Activated CD4-positive, alpha-beta T cell treated with anti-CD3 and anti-CD28 coated beads for 36 hours (primary cell): Measurements from ENCODE around the gene ITGB6. TPM values are rescaled to one million over a fixed set of nuclear protein-coding genes. Genes with fewer than 3 reads are reported as not detected.

ENCODE experiments used
- ATAC-seq: fragments of 200-7000 bp; cut with Tn5 transposase; one replicate; pipeline ENCODE4 v1.10.0; 2021; ENCODE audit warnings: mild to moderate bottlenecking, moderate library complexity
- CTCF ChIA-PET: fragments of 350-600 bp; sonication (Branson Sonifier 250); formaldehyde crosslinking; loops from one replicate; lab custom pipeline; 2021; ENCODE audit warnings: antibody characterized with exemption; lab: Charles Lee
- POLR2A ChIA-PET: fragments of 350-600 bp; sonication (Branson Sonifier 250); formaldehyde crosslinking; loops from one replicate; lab custom pipeline; 2021; ENCODE audit warnings: antibody characterized with exemption, inconsistent platforms; lab: Charles Lee
- DNase-seq: peaks from one replicate; pipeline ENCODE4 v3.0.0-alpha.2; 2020
- H3K27ac Mint-ChIP-seq: one replicate; pipeline ENCODE4 v1.8.0; 2021; ENCODE audit warnings: mixed read lengths
- H3K27me3 Mint-ChIP-seq: one replicate; pipeline ENCODE4 v1.8.0; 2021; ENCODE audit warnings: mixed read lengths
- H3K36me3 Mint-ChIP-seq: one replicate; pipeline ENCODE4 v1.8.0; 2021; ENCODE audit warnings: low read depth, mixed read lengths
- H3K4me1 Mint-ChIP-seq: one replicate; pipeline ENCODE4 v1.8.0; 2021; ENCODE audit warnings: mixed read lengths
- H3K4me3 Mint-ChIP-seq: one replicate; pipeline ENCODE4 v1.8.0; 2021; ENCODE audit warnings: mild to moderate bottlenecking, moderate library complexity, mixed read lengths
- H3K9me3 Mint-ChIP-seq: one replicate; pipeline ENCODE4 v1.8.0; 2021; ENCODE audit warnings: low read depth, mixed read lengths
- intact Hi-C, 2 experiments: fragments of 100-400 bp; cut with DNase I in 1 of 2; cut with micrococcal nuclease in 1 of 2; formaldehyde crosslinking; loops; one replicate each; pipeline versions ENCODE4 v1.14.2 to v1.15.1; 2022 to 2024; cut with DNase I, micrococcal nuclease
- total RNA-seq, 2 experiments: library from RNA; stranded (reverse); gene quantifications; one replicate each; pipeline ENCODE4 v1.2.3, GENCODE V29; 2021

The ITGB6 gene
- total RNA-seq, 2 experiments from 2014 or later: not detected

DNA sequence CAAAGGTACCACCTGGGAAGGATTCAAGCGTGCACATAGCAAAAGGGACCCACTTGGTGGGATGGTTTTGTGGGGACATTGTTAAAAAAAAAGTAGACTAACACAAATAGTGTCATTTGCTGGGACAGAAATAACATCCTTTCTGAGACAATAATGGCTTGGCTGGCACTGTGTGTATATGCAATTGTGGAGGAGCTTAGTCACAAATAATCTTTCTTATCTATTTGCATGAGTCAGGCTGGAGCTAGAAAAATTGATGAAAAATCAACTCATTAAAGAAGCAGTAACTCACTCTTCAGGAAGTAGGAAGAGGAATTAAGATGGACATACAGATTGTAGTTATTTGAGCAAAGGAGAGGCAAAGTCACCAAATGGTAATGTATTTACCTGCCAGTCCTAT, 29.5 kb upstream of the ITGB6 start:
- Mint-ChIP-seq H3K36me3 (no peaks in the 10 kb centered on the region), H3K4me1 (peaks cover 13% of the 10 kb centered on the region), H3K9me3 (no peaks in the 10 kb centered on the region), H3K27ac (no peak overlapping the region), H3K27me3 (peaks cover 15% of the 10 kb centered on the region), H3K4me3 (no peak overlapping the region)
- DNase-seq (no peak), ATAC-seq (no peak)
- intact Hi-C loops: no loop called here
- ChIA-PET POLR2A (interaction anchor here (0.7 kb wide), 1 partner anchor 99 kb away, joined by 3 read pairs; no protein-coding TSS in a partner anchor), CTCF (interaction anchor here (0.6 to 1.3 kb wide), 2 partner anchors 23 to 629 kb away, joined by 3 to 5 read pairs; no protein-coding TSS in a partner anchor)

DNA sequence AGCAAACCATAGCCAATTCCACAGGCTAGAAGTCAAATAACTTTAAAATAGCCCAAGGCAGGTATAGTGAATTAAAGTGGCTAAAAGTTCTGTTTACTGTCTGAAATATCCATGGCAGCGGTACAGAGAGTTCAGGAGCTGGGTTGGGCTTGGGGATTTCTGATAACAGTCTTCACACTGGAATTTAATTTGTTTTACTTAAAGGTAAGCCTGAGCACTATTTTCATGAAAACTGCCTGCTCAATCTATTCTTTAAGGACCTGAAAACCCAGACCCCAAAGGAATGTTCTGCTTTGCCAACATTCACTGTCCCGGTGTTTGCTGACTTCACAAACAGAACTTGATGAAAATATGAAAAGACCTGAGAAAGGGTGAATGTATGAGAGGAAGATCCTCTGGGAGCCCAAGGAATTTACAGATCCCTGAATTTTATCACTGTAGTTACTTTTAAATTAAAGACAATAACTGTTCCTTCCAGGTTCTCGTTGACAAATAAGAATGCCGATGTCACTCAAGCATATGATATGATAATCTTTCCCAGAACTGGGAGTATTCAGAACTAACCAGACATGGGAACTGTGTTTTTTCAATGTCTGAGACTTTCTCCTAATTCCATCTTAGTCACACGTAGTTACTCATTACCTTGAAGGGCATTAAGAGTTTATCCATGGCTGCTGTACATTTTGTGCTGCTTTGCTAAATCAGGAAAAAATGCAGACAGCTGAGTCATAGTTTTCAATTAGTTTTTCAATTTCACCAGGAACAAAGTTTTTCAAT, 28.3 kb upstream of the ITGB6 start:
- ATAC-seq: no peak
- intact Hi-C loops: no loop called here
- no peaks in the 10 kb centered on the region for H3K9me3 Mint-ChIP-seq
- CTCF ChIA-PET: no interaction called here
- peaks cover 25% of the 10 kb centered on the region for H3K4me1 Mint-ChIP-seq
- POLR2A ChIA-PET: no interaction called here
- DNase-seq: no peak
- no peaks in the 10 kb centered on the region for H3K36me3 Mint-ChIP-seq
- H3K27me3 Mint-ChIP-seq: peaks cover 14% of the 10 kb centered on the region
- no peak overlapping the region for H3K27ac Mint-ChIP-seq
- H3K4me3 Mint-ChIP-seq: no peak overlapping the region

DNA sequence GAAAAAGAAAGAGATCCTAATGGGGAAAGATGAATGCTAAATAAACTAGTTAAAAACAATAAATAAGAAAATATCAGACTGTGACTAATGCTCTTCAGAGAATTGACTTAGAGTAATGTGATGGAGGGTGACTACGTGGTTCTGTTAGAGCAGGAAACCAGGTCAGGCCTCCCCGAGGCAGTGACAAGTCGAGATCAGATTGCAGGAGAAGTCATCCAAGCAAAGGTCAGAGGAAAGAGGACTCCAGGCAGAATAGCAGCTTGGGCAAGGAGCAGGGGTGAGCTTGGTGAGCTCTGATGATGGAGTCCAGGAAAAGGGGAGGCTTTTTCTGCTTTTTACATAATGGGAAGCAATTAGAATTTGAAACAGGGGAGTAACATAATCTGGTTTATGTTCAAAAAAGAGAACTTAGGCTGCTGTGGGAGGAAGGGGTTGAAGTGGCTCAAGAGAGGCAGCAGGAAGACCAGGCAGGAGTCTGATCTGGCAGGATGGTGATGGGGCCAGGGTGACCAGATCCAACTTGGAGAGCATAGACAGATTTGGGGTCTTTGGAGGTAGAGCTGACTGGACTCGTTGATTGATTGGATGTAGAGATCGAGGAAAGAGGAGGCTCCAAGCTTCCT, 27.3 kb upstream of the ITGB6 start:
- CTCF ChIA-PET: interaction anchor here (0.5 to 1.6 kb wide), 3 partner anchors 11 to 117 kb away, joined by 3 to 4 read pairs (median 3); no protein-coding TSS in a partner anchor
- no peak overlapping the region for H3K27ac Mint-ChIP-seq
- peaks cover 14% of the 10 kb centered on the region for H3K27me3 Mint-ChIP-seq
- H3K9me3 Mint-ChIP-seq: no peaks in the 10 kb centered on the region
- POLR2A ChIA-PET: interaction anchor here (0.6 kb wide), 1 partner anchor 1982 kb away, joined by 3 read pairs; no protein-coding TSS in a partner anchor
- H3K36me3 Mint-ChIP-seq: no peaks in the 10 kb centered on the region
- ATAC-seq (no peak), DNase-seq (peak; percentile 18)
- intact Hi-C loops: no loop called here
- H3K4me1 Mint-ChIP-seq: peaks cover 33% of the 10 kb centered on the region
- H3K4me3 Mint-ChIP-seq: no peak overlapping the region

DNA sequence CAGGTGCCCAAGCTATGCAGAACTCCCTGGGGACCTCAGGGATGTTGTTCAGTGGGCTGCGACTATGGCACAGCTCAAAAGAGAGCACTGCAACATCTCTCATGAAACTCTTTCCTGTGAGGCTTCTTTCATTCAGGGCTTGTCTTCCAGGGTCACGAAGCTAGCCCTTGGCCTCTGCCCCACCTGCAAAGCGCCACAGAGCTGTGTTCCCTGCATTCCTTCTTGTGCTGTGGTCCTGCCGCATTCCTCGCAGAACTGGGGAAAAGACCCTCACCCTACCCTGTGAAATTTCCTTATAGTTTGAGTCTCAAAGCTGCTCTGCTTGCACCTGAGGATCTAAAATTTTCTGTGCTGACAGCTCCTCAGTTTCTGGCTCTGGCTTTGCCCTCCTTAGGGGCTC, 26.3 kb upstream of the ITGB6 start:
- no peak for ATAC-seq
- peaks cover 34% of the 10 kb centered on the region for H3K4me1 Mint-ChIP-seq
- H3K36me3 Mint-ChIP-seq: no peaks in the 10 kb centered on the region
- H3K4me3 Mint-ChIP-seq: no peak overlapping the region
- peaks cover 14% of the 10 kb centered on the region for H3K27me3 Mint-ChIP-seq
- intact Hi-C loops: no loop called here
- DNase-seq: no peak
- ChIA-PET CTCF (interaction anchor here (0.5 to 1.6 kb wide), 3 partner anchors 21 to 1754 kb away, joined by 3 read pairs; no protein-coding TSS in a partner anchor), POLR2A (no interaction called here)
- no peak overlapping the region for H3K27ac Mint-ChIP-seq
- H3K9me3 Mint-ChIP-seq: no peaks in the 10 kb centered on the region

DNA sequence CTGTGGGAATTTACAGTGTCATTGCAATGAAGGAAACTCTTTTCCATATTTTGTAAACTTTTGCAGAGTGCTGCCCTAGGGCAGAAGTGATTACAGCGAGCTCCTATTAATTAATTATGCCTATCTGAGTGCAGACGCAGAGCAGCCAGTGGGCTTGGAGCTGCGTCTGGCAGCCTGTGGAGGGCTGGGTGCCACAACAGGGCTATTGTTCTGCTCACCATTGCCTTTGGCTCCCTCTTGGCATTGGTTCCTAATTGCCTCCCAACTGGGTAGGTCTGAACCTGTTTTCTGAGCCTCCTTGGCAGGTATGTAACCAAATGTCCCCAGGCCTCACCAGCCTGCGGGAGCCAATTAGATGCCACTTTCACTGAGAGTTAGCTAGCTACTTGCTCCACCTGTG, 25.6 kb upstream of the ITGB6 start:
- peaks cover 14% of the 10 kb centered on the region for H3K27me3 Mint-ChIP-seq
- peaks cover 41% of the 10 kb centered on the region for H3K4me1 Mint-ChIP-seq
- POLR2A ChIA-PET: no interaction called here
- no peaks in the 10 kb centered on the region for H3K36me3 Mint-ChIP-seq
- intact Hi-C loops: loop anchor here (2.0 kb wide), 3 partner anchors 41 to 259 kb away; no protein-coding TSS in a partner anchor
- CTCF ChIA-PET: interaction anchor here (0.6 to 1.6 kb wide), 4 partner anchors 16 to 1755 kb away, joined by 3 read pairs; no protein-coding TSS in a partner anchor
- no peaks in the 10 kb centered on the region for H3K9me3 Mint-ChIP-seq
- H3K4me3 Mint-ChIP-seq: no peak overlapping the region
- ATAC-seq (no peak), DNase-seq (no peak)
- no peak overlapping the region for H3K27ac Mint-ChIP-seq

DNA sequence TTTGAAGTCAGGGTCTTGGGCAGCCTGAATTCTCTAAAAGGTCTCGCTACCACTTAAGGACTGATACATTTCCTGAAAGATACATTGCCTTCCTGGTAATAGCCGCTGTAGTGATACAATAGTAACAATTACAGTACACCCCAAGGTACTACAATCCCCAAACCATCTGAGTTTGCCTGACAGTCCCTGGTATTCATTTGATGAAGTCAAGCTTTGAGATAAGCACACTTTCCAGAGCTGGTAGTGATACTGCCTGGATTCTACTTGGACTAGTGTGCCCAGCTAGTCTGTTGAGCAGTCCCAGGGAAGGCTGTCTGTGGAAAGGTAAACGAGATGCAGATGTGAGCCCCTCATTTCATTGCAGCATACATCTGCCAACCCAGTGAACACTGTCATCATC, 24.4 kb upstream of the ITGB6 start:
- ChIA-PET POLR2A (no interaction called here), CTCF (interaction anchor here (0.8 to 1.9 kb wide), 7 partner anchors 16 to 797 kb away, joined by 3 to 4 read pairs (median 3); no protein-coding TSS in a partner anchor)
- ATAC-seq: peak; percentile 8
- Mint-ChIP-seq H3K4me3 (no peak overlapping the region), H3K27ac (peak overlapping the region; percentile 18), H3K27me3 (peaks cover 14% of the 10 kb centered on the region), H3K36me3 (no peaks in the 10 kb centered on the region), H3K4me1 (peaks cover 53% of the 10 kb centered on the region), H3K9me3 (no peaks in the 10 kb centered on the region)
- no peak for DNase-seq
- intact Hi-C loops: loop anchor here (1.0 to 5.0 kb wide), 12 partner anchors 42 to 937 kb away; partner anchors contain the start of gene WDSUB1 (in 1 of the 2)

DNA sequence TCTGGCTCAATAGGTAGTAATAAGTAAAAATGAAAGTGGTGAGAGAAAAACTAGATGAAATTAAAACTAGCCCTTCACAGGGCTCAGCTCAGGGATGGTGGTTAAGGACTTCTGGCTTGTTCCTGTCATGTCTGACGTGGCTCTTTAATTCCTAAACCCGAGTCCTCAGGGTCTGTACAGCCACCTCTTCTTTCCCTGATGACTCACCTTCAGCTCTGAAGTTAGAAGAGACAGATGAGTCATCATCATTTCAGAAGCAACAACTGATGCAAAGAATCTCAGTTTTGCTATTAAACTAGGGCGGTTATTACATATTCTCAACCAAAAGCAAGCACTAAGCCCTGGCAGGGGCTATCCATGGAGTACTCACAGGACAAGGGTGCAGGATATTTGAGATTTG, 24.0 kb upstream of the ITGB6 start:
- intact Hi-C loops: loop anchor here (1.0 to 5.0 kb wide), 12 partner anchors 42 to 937 kb away; partner anchors contain the start of gene WDSUB1 (in 1 of the 2)
- Mint-ChIP-seq H3K4me1 (peaks cover 56% of the 10 kb centered on the region), H3K36me3 (no peaks in the 10 kb centered on the region), H3K9me3 (no peaks in the 10 kb centered on the region), H3K27ac (peak overlapping the region; percentile 75), H3K27me3 (peaks cover 14% of the 10 kb centered on the region), H3K4me3 (no peak overlapping the region)
- peak; percentile 56 for DNase-seq
- ChIA-PET POLR2A (no interaction called here), CTCF (interaction anchor here (0.8 to 1.9 kb wide), 6 partner anchors 15 to 798 kb away, joined by 3 to 4 read pairs (median 3); no protein-coding TSS in a partner anchor)
- peak; percentile 78 for ATAC-seq

DNA sequence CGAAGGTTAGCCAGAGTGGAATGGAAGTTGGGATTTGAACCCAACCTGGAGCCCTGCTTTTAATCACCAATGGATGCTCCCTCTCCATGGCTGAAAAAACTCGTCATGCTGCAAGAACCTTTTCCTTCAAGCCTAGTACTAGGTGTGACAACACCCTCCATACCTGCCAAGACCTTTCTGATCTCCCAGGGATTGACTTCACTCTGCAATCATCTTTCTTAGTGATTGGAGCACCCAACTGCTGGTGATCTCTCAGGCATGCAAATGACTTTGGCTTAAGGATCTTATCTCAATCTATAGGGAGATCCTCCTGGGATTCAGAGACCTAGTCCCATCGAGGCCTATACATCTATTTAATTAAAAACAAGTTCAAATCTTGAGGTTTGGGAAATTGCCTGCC, 23.5 kb upstream of the ITGB6 start:
- H3K4me1 Mint-ChIP-seq: peaks cover 56% of the 10 kb centered on the region
- ATAC-seq (no peak), DNase-seq (no peak)
- H3K4me3 Mint-ChIP-seq: no peak overlapping the region
- H3K36me3 Mint-ChIP-seq: no peaks in the 10 kb centered on the region
- H3K9me3 Mint-ChIP-seq: no peaks in the 10 kb centered on the region
- intact Hi-C loops: loop anchor here (5.0 kb wide), 5 partner anchors 74 to 936 kb away; partner anchors contain the start of gene WDSUB1 (in 1 of the 2)
- ChIA-PET POLR2A (no interaction called here), CTCF (interaction anchor here (1.5 to 1.9 kb wide), 2 partner anchors 113 to 206 kb away, joined by 4 read pairs; no protein-coding TSS in a partner anchor)
- H3K27ac Mint-ChIP-seq: peak overlapping the region; percentile 75
- H3K27me3 Mint-ChIP-seq: peaks cover 14% of the 10 kb centered on the region

DNA sequence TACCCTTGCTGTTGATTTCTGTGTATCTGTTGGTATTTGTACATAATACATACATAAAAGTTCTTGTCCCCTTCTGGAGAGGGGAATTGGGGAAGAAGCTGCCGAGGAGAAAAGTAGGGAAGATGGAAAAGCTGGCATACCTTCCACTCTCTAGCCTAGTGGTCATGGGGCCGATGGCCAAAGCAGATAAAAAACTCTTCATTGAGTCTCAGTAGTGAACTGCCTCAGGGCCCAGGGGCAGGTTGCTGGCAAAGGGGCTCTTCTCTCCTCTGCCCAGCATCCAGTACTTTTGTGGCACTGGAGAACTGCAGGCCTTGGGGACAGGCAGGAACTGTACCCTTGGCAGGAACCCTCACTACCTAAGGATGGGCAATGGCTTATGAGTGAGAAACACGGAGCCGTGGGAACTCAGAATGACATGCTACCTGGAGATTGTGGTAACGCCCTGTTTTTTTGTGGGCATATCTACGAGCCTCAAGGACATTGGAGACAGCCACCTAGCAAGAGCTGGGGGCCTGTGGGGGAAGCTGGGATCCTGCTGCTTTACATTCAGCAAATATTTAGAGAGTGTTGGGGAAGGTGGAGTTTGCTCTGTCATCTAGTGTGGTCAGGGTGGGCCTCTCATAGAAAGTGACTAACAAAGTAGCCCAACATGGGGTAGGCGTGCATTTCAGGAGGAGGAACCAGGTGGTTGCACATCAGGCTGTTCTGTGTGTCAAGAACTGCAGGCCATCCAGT, 22.6 kb upstream of the ITGB6 start:
- ATAC-seq (no peak), DNase-seq (peak; percentile 9)
- Mint-ChIP-seq H3K4me1 (peaks cover 56% of the 10 kb centered on the region), H3K27me3 (peaks cover 14% of the 10 kb centered on the region), H3K4me3 (no peak overlapping the region), H3K9me3 (no peaks in the 10 kb centered on the region), H3K36me3 (no peaks in the 10 kb centered on the region), H3K27ac (no peak overlapping the region)
- ChIA-PET CTCF (no interaction called here), POLR2A (no interaction called here)
- intact Hi-C loops: loop anchor here (5.0 kb wide), 5 partner anchors 75 to 935 kb away; partner anchors contain the start of gene WDSUB1 (in 1 of the 2)

DNA sequence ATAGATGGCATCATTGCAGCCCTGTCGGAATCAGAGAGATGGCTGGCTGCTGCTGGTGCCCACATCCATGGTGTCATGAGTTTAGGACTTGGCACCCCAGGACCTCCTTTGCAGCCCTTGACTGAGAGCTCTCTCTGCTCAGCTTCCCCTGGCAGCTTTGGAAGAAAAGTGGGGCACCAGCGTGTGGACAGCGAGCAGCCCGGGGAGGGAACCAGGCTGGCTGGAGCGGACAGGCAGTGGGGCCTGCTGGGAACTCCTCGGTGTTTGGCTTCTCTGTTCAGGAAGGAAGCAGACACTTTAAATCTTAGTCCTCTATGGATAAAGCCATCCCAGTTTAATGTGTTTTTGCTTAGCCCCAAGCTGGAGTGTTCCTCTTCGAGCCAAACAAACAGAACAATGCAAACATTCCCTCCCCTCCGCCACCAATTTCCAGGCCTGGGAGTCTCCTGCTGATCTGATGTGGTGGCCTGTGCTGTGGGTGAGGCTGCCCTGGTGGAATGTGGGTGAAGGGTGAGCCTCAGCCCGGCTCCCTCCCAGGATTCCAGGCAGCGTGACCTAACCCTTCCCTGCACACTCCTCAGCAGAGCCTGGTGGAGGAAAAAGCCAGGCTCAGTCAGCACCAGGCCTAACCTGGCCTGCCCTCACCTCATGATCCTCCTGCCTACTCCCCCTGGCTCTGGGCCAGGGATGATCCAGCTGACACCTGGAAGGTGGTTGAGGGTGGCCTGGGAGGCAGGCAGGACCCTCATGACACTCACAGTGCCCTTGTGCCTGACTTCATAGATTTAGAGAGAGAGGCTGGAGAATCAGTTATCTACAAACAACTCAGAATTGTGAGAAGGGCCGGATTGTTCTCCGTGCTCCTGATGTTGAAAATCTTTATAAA, 21.6 kb upstream of the ITGB6 start:
- Mint-ChIP-seq H3K36me3 (no peaks in the 10 kb centered on the region), H3K9me3 (no peaks in the 10 kb centered on the region), H3K27ac (no peak overlapping the region), H3K27me3 (peaks cover 9% of the 10 kb centered on the region), H3K4me3 (no peak overlapping the region), H3K4me1 (peaks cover 51% of the 10 kb centered on the region)
- intact Hi-C loops: loop anchor here (5.0 kb wide), 5 partner anchors 76 to 934 kb away; partner anchors contain the start of gene WDSUB1 (in 1 of the 2)
- ChIA-PET POLR2A (interaction anchor here (1.8 kb wide), 1 partner anchor 44 kb away, joined by 6 read pairs; no protein-coding TSS in a partner anchor), CTCF (no interaction called here)
- DNase-seq (no peak), ATAC-seq (no peak)
